NK-92 (cell line): ENCODE measurements around the gene KRT79.

ENCODE experiments used
- DNase-seq: peaks from one replicate; lab custom pipeline; 2025; ENCODE audit not compliant: unreplicated experiment; lab: John Stamatoyannopoulos, UW

KRT79 gene

GRCh38 chr12:52792185-52793029 is 41.7 kb downstream of the KRT79 start:
- DNase-seq = no peak

GRCh38 chr12:52791271-52792184 is 42.6 kb downstream of the KRT79 start:
- no peak for DNase-seq

GRCh38 chr12:52790427-52791270 is 43.5 kb downstream of the KRT79 start:
- no peak for DNase-seq

- DNase-seq = no peak
Observed at GRCh38 chr12:52789637-52790426, 44.3 kb downstream of the KRT79 start.

DNA sequence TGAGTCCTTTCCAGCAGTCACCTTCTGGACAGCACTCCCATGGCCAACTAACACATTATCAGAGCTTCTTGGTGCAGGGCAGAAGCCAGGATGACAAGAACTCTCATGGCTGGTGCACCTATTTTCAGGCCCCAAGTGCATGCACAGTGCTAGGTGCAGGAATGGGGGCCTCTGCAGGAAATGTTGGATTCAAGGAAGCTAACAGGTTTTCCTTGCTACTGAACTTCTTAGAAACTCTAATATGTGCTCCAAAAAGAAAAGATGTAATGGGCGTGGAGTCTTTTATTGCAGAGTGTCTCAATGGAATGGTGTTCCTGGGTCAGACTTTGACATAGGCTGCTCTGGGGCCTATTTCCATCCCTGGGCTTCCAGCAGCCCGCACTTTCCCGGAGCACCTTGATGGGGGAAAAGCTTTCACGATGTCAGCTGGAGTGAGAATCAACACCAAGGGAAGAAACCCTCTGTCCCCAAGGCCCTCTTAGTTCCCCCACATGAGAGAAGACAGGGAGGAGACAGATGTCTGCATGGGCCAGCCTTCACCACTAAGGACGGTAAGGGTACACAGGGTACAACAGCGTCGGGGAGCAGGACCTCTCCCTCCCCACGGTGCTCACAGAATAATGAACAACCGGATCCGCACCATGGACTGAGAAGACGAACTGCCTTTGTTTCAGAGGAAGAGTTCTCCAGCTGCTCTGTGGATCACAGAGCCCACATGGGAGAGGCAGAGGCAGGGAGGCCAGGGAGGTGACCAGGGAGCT is 45.1 kb downstream of the KRT79 start:
- no peak for DNase-seq

GRCh38 chr12:52788192-52788875 is 45.8 kb downstream of the KRT79 start:
- DNase-seq = no peak

- DNase-seq = no peak
Observed at GRCh38 chr12:52787324-52788191, 46.6 kb downstream of the KRT79 start.

DNA sequence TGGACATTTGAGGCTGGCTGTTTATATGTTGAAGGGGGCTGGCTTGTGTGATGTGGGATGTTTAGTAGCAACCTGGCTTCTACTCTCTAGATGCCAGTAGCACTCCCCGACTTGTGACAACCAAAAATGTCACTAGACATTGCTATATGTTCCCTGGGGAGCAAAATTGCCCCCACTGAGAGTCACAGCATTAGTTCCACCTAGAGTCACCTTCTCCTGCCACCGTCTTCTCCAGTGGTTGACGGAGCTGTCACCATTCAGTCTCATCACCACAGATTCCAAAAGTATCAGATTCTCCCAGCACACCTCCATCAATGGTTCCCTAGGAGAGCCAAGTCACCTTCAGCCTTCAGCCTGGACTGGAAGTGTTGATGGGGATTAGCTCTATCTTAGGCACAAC is 49.2 kb downstream of the KRT79 start:
- DNase-seq = no peak

DNA sequence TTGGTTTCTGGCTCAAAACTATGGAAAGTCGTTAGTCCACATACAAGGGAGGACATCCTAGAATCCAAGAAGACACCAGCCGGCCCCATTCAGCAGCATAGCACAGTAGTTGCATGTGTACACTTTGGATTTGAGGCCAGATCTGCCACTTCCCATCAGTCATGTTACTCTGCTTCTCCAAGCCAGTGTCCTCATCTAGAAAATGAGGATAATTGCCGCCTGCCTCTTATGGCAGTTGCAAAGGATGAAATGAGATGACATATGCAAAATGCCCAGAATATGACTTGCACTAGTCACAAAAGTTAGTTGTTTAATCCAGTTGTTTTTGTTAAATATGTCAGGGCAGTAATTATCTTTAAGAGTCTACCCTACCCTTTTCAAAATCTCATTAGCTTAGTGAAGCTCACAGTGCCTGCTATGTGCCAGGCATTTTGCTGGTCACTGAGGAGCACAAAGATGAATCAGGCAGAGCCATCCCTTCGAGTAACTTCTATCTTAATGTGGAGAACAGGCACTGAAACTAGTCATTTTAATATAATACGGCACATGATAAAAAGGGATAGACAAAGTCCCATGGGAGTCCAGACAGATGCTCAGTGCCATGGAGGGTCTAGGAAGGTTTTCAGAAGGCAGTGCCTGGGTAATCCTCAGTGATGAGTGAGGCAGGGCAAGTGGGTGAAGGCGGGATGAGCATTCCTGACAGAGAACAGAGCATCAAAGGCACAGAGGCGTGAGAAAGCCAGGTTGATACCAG is 50.4 kb downstream of the KRT79 start:
- DNase-seq = no peak

- no peak for DNase-seq
Observed at GRCh38 chr12:52782502-52782901, 51.6 kb downstream of the KRT79 start.

- no peak for DNase-seq
Observed at GRCh38 chr12:52781399-52782082, 52.6 kb downstream of the KRT79 start.

DNA sequence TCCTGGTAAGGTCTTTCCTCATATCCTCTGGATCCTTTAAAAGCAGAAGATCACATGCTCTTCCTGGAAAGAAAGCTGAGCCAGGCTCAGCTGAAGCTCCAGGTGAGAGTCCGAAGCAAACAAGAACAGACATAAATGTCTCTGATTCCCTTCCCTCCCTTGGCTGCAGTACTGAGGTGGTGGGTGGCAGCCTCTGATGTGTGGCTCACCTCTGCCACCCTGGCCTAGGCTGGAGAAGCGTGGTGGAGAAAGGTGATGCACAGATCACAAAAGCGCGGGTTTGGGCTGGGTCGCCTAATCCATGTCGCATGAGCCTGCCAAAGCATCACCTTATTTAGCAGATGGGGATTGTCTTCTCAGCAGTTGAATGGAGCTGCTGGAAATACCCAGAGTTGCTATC is 54.2 kb downstream of the KRT79 start:
- no peak for DNase-seq

DNA sequence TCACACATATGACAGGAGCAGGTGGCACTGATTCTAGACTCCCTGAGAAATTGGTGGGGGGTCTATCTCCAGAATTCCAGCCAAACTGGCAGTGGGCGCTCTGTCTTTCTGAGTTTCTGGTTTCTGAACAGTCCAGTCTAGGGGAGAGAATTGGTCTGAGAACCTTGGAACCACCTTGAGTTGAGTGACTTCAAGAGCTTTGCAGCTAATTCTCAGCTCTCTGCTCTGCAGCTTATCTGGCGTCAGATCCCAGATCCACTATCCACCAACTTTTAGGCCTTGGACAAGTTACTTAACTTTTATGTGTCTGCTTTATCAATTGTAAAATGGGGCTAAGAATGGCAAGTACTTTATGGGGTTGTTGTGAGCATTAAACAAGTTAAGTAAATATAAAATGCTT is 55.3 kb downstream of the KRT79 start:
- DNase-seq = no peak

DNA sequence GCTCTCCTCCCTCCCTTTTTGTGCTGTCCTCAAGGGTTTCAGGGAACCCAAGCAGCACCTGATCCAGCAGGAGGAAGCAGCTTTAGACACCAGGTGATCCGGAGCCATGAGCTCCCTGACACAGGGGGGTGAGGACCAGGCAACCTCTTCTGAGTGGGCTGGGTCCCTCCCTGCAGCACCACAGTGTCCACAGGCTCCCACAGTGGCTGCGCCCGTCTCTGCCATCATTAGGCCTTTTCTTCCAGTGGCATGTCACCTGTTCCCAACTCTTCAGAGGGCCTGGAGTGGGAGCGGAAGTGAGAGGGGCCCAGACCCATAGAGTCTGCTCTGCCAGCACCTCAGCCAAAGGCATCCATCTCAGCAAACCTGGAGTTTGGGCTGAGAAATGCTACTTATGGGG is 56.5 kb downstream of the KRT79 start:
- DNase-seq = no peak

DNA sequence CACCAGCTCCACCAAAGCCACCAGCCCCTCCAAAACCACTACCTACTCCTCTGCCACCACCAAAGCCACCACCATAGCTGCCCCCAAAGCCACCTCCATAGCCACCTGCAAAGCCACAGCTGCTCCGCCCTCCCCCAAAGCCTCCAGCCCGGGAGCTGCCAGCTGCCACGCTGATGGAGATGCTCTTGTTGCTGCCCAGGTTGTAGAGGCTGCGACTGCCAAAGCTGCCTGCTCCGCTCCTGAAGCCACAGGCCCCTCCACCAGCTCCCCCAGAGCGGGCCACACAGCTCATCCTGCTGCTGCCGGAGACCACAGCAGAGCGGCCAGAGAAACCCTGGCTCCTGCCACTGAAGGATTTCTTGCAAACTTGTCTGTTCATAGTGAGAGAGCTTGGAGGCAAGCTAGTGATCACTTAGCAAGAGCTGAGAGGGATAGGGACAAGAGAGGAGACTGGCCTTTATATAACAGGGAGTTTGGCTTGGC is 57.2 kb downstream of the KRT79 start, which contains the start of gene KRT76:
KRT76 (minus strand) TSS at position 433 of the 483 bp plus-strand sequence; CDS start at position 379, 54 bp downstream.
- DNase-seq = no peak

DNA sequence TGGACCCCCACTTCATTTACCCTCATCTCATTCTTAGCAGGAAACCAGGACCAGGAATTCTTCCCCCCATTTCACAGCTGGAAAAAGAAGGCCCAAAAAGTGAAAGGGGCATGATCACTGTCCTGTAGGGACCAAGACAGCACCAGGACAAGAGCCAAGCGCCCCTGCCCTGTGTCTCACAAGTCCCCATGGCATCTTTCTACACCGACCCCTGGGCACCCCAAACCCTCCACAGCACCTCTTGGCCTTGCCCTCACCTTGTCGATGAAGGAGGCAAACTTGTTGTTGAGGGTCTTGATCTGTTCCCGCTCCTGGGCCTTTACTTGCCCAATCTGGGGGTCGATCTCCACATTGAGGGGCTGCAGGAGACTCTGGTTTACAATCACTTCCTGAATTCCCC is 57.7 kb downstream of the KRT79 start:
- DNase-seq = no peak
